Tibial nerve (tissue), 3 donors: Measurements from ENCODE around the gene RAPGEF3.

Experiments
- POLR2A ChIP-seq, 2 donors: fragments of 450-650 bp; IDR thresholded peaks; one replicate each; pipeline ENCODE4 v1.6.1; 2017; ENCODE audit warnings: antibody characterized with exemption in 2 of 2, mild to moderate bottlenecking in 2 of 2, moderate library complexity in 2 of 2
- TF ChIP-seq, protein P1 (sequence below), 5 experiments: fragments of 200-600 bp in 3 of 5; fragments of 450-650 bp in 2 of 5; sonication (generic) in 3 of 5; IDR thresholded peaks; one replicate each; pipeline ENCODE4 v1.5.1; 2016 to 2019; ENCODE audit warnings: antibody characterized with exemption in 5 of 5, mild to moderate bottlenecking in 3 of 5, moderate library complexity in 2 of 5

DNA sequence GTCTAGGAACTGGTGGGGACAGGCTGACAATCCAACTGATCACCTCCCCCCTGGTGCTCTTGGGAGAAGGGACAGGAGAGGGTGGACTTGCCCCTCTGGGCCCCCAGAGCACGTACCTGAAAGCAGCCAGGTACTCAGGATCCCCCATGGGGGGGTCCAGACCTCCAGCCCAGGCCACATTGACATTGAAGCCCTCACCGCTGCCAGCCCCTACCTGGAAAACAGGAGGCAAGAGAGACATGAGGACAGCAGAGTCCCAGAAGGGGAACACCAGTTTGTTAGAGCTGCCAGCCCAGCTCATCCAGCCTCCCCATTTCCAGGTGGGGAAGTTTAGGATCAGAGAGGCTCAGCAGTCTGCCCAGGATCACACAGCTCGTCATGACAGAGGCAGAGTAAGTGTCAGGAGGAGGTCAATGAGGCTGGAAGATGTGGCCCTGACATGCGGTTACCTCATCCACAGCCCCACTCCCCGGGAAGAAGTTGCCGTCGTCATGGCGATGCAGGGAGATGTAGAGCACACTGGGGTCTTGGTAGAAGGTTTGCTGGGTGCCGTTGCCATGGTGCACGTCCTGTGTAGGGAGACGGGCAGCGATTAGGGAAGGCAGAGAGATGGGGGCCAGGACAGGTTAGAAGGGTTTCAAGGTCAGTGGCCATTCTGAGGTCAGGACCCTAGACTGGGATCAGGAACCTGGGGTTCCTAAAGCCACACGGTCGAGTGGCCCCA is 29.1 kb upstream of the RAPGEF3 start:
- TF ChIP-seq, protein P1, sequence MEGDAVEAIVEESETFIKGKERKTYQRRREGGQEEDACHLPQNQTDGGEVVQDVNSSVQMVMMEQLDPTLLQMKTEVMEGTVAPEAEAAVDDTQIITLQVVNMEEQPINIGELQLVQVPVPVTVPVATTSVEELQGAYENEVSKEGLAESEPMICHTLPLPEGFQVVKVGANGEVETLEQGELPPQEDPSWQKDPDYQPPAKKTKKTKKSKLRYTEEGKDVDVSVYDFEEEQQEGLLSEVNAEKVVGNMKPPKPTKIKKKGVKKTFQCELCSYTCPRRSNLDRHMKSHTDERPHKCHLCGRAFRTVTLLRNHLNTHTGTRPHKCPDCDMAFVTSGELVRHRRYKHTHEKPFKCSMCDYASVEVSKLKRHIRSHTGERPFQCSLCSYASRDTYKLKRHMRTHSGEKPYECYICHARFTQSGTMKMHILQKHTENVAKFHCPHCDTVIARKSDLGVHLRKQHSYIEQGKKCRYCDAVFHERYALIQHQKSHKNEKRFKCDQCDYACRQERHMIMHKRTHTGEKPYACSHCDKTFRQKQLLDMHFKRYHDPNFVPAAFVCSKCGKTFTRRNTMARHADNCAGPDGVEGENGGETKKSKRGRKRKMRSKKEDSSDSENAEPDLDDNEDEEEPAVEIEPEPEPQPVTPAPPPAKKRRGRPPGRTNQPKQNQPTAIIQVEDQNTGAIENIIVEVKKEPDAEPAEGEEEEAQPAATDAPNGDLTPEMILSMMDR (IDR thresholded peaks at IDR 0.05), result no peak
- no peak for TF ChIP-seq POLR2A (IDR thresholded peaks at IDR 0.05)
